HepG2 (cell line): ENCODE measurements around the gene HOXA5. TPM values are rescaled to one million over a fixed set of nuclear protein-coding genes. Genes with fewer than 3 reads are reported as not detected.

Experiments used
- ATAC-seq: fragments of 200-7000 bp; cut with Tn5 transposase; 3 replicates; pipeline ENCODE4 v1.9.1; 2020; ENCODE audit warnings: mild to moderate bottlenecking, moderate library complexity
- BruUV-seq: library from RNA; stranded (reverse); fragments of 400-500 nt; replicated peaks from 2 replicates; lab custom pipeline; 2021; lab: Mats Ljungman, UMichigan
- CTCF ChIA-PET: fragments of 300-600 bp; formaldehyde crosslinking; extraction: SDS; loops from one replicate; lab custom pipeline; 2021; ENCODE audit warnings: low total read pairs, inconsistent platforms, low intra/inter-chr PET ratio; lab: Yijun Ruan, JAX
- POLR2A ChIA-PET: fragments of 350-600 bp; sonication (Branson Sonifier 250); formaldehyde crosslinking; loops from one replicate; lab custom pipeline; 2020; ENCODE audit warnings: antibody characterized with exemption, inconsistent platforms; lab: Yijun Ruan, JAX
- DNase-seq: peaks from one replicate; pipeline ENCODE4 v3.0.0-alpha.2; 2015; ENCODE audit warnings: low spot score
- FAIRE-seq: peaks from 3 replicates; lab custom pipeline; 2011; peaks lifted over from hg19 to GRCh38; lab: Jason Lieb, UNC
- H2AFZ ChIP-seq: one replicate; pipeline ENCODE4 v1.6.1; 2011; ENCODE audit warnings: low read length, inconsistent platforms
- H3K27ac ChIP-seq: fragments of 300-600 bp; 3 replicates; pipeline ENCODE4 v1.8.0; 2011; ENCODE audit warnings: mixed run types, mild to moderate bottlenecking, mixed read lengths, low read length, inconsistent platforms; ENCODE audit not compliant: insufficient read depth; ENCODE audit errors: extremely low read length
- H3K27me3 ChIP-seq, 2 experiments: fragments of 200-600 bp in 1 of 2; 2 replicates in 1 of 2; 3 replicates in 1 of 2; pipeline versions ENCODE4 v1.6.0 to v1.8.0; 2011; ENCODE audit warnings: low read length in 2 of 2, mild to moderate bottlenecking in 2 of 2, moderate library complexity in 2 of 2, inconsistent platforms in 1 of 2; ENCODE audit not compliant: insufficient read depth in 2 of 2, control insufficient read depth in 1 of 2
- H3K36me3 ChIP-seq, 2 experiments: fragments of 200-600 bp in 1 of 2; replicated peaks in 1 of 2; 2 replicates in 1 of 2; 3 replicates in 1 of 2; pipeline versions ENCODE4 v1.5.1 to v1.8.0; 2011; ENCODE audit warnings: low read length in 2 of 2, inconsistent platforms in 1 of 2; ENCODE audit not compliant: insufficient read depth in 2 of 2, control insufficient read depth in 1 of 2
- H3K4me1 ChIP-seq: 2 replicates; pipeline ENCODE4 v1.5.1; 2012; ENCODE audit warnings: low read length, inconsistent platforms; ENCODE audit not compliant: insufficient read depth
- H3K4me2 ChIP-seq: 2 replicates; pipeline ENCODE4 v1.6.0; 2011; ENCODE audit warnings: low read depth, low read length, inconsistent platforms
- H3K4me3 ChIP-seq, 3 experiments: fragments of 200-600 bp in 1 of 3; sonication (generic), shearing (Covaris generic) in 1 of 3; replicated peaks in 1 of 3; 2 replicates each; pipeline ENCODE4 v1.5.1; 2011 to 2016; ENCODE audit warnings: low read length in 3 of 3, inconsistent platforms in 2 of 3, low read depth in 2 of 3, mild to moderate bottlenecking in 2 of 3, control low read depth in 1 of 3, mixed read lengths in 1 of 3; ENCODE audit not compliant: insufficient read depth in 1 of 3
- H3K79me2 ChIP-seq: one replicate; pipeline ENCODE4 v1.6.1; 2011; ENCODE audit warnings: low read length, inconsistent platforms; ENCODE audit not compliant: insufficient read depth
- H3K9ac ChIP-seq: 2 replicates; pipeline ENCODE4 v1.6.0; 2011; ENCODE audit warnings: mild to moderate bottlenecking, low read depth, low read length, inconsistent platforms; ENCODE audit not compliant: insufficient read depth
- H3K9me3 ChIP-seq: 2 replicates; pipeline ENCODE4 v1.5.1; 2012; ENCODE audit warnings: mild to moderate bottlenecking, low read length
- H4K20me1 ChIP-seq: 2 replicates; pipeline ENCODE4 v1.6.0; 2011; ENCODE audit warnings: inconsistent platforms, mild to moderate bottlenecking, low read length, moderate library complexity; ENCODE audit not compliant: insufficient read depth
- ARID2 ChIP-seq: sonication (generic); formaldehyde crosslinking; IDR thresholded peaks from 2 replicates; pipeline ENCODE4 v1.8.1; 2022; ENCODE audit warnings: mild to moderate bottlenecking, missing genetic modification reagents, borderline replicate concordance
- BHLHE40 ChIP-seq: IDR thresholded peaks from 2 replicates; pipeline ENCODE4 v1.6.1; 2011; ENCODE audit warnings: low read length, improper control_type of control experiment
- CREB1 ChIP-seq, 2 experiments: fragments of 450-650 bp in 1 of 2; IDR thresholded peaks; 2 replicates each; pipeline ENCODE4 v1.6.1; 2016 to 2017; ENCODE audit warnings: control low read depth in 1 of 2, mild to moderate bottlenecking in 1 of 2, missing compliant biosample characterization in 1 of 2, missing genetic modification characterization in 1 of 2
- PHF21A ChIP-seq: sonication (generic); formaldehyde crosslinking; IDR thresholded peaks from 2 replicates; pipeline ENCODE4 v1.5.0; 2020; ENCODE audit warnings: mild to moderate bottlenecking, missing genetic modification reagents
- RORA ChIP-seq: sonication (generic); formaldehyde crosslinking; IDR thresholded peaks from 2 replicates; pipeline ENCODE4 v1.5.0; 2020; ENCODE audit warnings: mild to moderate bottlenecking, missing genetic modification reagents, moderate library complexity
- THAP8 ChIP-seq: sonication (generic); formaldehyde crosslinking; IDR thresholded peaks from 2 replicates; pipeline ENCODE4 v1.5.1; 2020; ENCODE audit warnings: missing genetic modification reagents, mild to moderate bottlenecking, borderline replicate concordance
- XRCC5 ChIP-seq: fragments of 200-400 bp; formaldehyde crosslinking; optimal IDR thresholded peaks from 2 replicates; pipeline ENCODE3; 2017; ENCODE audit warnings: mild to moderate bottlenecking, low read length
- ZFP91 ChIP-seq: sonication (generic); formaldehyde crosslinking; IDR thresholded peaks from 2 replicates; pipeline ENCODE4 v1.9.0; 2022; ENCODE audit warnings: missing genetic modification reagents, mild to moderate bottlenecking, borderline replicate concordance
- ZNF546 ChIP-seq: sonication (generic); formaldehyde crosslinking; conservative IDR thresholded peaks from 2 replicates; pipeline ENCODE4 v1.8.1; 2023; ENCODE audit warnings: mild to moderate bottlenecking, missing genetic modification reagents
- ZNF557 ChIP-seq: sonication (generic); formaldehyde crosslinking; IDR thresholded peaks from 2 replicates; pipeline ENCODE4 v1.4.0; 2020; ENCODE audit warnings: missing genetic modification reagents
- ZNF777 ChIP-seq: sonication (generic); formaldehyde crosslinking; IDR thresholded peaks from 2 replicates; pipeline ENCODE4 v1.4.0; 2020; ENCODE audit warnings: missing genetic modification reagents
- ZNF841 ChIP-seq: sonication (generic); formaldehyde crosslinking; IDR thresholded peaks from 2 replicates; pipeline ENCODE4 v1.8.1; 2023; ENCODE audit warnings: missing genetic modification reagents, borderline replicate concordance
- WGBS: methylation state at CpG from one replicate; pipeline ENCODE4 v1.1.6; 2017; ENCODE audit warnings: low lambda C conversion rate; 5-methylcytosine and 5-hydroxymethylcytosine counted together
- in situ Hi-C: cut with HindIII; loops from 2 replicates; pipeline ENCODE4 v1.10.0; 2017; ENCODE audit warnings: low pct_unique_long_range_greater_than_20kb; ENCODE audit not compliant: extremely low pct_ligation_motif_present
- intact Hi-C: fragments of 100-400 bp; cut with micrococcal nuclease; formaldehyde crosslinking; loops from one replicate; pipeline ENCODE4 v1.10.0; 2022; ENCODE audit not compliant: unreplicated experiment
- polyA plus RNA-seq, 8 experiments: library from polyadenylated mRNA; depleted of rRNA in 3 of 8; stranded (reverse) in 7 of 8; unstranded in 1 of 8; fragments of >200 nt; fragmentation: Illumina TruSeq in 4 of 8; extraction: Trizol in 4 of 8; gene quantifications; 2 replicates each; pipeline versions ENCODE4 v1.2.1 to v1.2.3, GENCODE V29; 2011 to 2016; ENCODE audit warnings: low read depth in 4 of 8, missing spikeins in 1 of 8, mixed read lengths in 1 of 8; ENCODE audit not compliant: insufficient read depth in 1 of 8
- total RNA-seq, 5 experiments: library from RNA; depleted of rRNA; stranded (reverse); fragments of >200 nt; fragmentation: Illumina TruSeq; extraction: Trizol; gene quantifications; 2 replicates each; pipeline ENCODE4 v1.2.3, GENCODE V29; 2016; ENCODE audit warnings: low read depth in 1 of 5

Gene HOXA5
- total and polyA plus RNA-seq, 2 of the 13 experiments (the other 11 are each of a cell fraction or from before 2014, with no cell fraction given) = 3.2 to 3.6 TPM

GRCh38 chr7:27192546-27193334 is 49.3 kb upstream of the HOXA5 start:
- DNase-seq = no peak
- WGBS = 72% methylated on average over 40 of the region's 78 CpGs
- TF ChIP-seq XRCC5 = no peak
- peak; percentile 61 for TF ChIP-seq CREB1 (IDR thresholded peaks at IDR 0.05)
- TF ChIP-seq CREB1 (CRISPR knock-in tag; IDR thresholded peaks at IDR 0.05) = no peak
- peak; percentile 53; the same call in 1 of the 2 replicates for TF ChIP-seq ZNF777 (CRISPR knock-in tag)
- no peaks in the 10 kb centered on the region for H3K9me3 ChIP-seq
- in situ Hi-C loops = no loop called here
- H3K79me2 ChIP-seq = no peaks in the 10 kb centered on the region
- peak; percentile 48 for ATAC-seq
- ChIA-PET POLR2A (no interaction called here), CTCF (no interaction called here)
- FAIRE-seq = no peak
- intact Hi-C loops = loop anchor here (10.0 kb wide), 1 partner anchor 412 kb away; no protein-coding TSS in a partner anchor
- H3K27me3 ChIP-seq = peaks cover 12 to 68% of the 10 kb centered on the region in 2 experiments
- no peaks in the 10 kb centered on the region for H4K20me1 ChIP-seq
- no peak overlapping the region for H2AFZ ChIP-seq
- no peaks in the 10 kb centered on the region for H3K36me3 ChIP-seq
- peak overlapping the region; percentile 27; the same call in 1 of the 2 replicates for H3K4me2 ChIP-seq
- H3K9ac ChIP-seq = no peak overlapping the region
- H3K4me1 ChIP-seq = peaks cover 17% of the 10 kb centered on the region; the same call in 1 of the 2 replicates
- H3K27ac ChIP-seq = no peak overlapping the region
- no TSS peak for BruUV-seq
- peak overlapping the region; percentile 9 to 40 (median 16); a peak in 4 of 6 replicates for H3K4me3 ChIP-seq

GRCh38 chr7:27191833-27192545 is 48.5 kb upstream of the HOXA5 start:
- POLR2A ChIA-PET = interaction anchor here (0.6 kb wide), 1 partner anchor 35 kb away, joined by 3 read pairs; no protein-coding TSS in a partner anchor
- no peak overlapping the region for H2AFZ ChIP-seq
- FAIRE-seq (no peak), ATAC-seq (peak; percentile 29), DNase-seq (no peak)
- H3K4me1 ChIP-seq = peaks cover 18% of the 10 kb centered on the region; the same call in 1 of the 2 replicates
- no TSS peak for BruUV-seq
- peak overlapping the region in 2 of 3 experiments; percentile 9 to 40; a peak in 4 of 6 replicates for H3K4me3 ChIP-seq
- CTCF ChIA-PET = no interaction called here
- H3K4me2 ChIP-seq = peak overlapping the region; percentile 27; the same call in 1 of the 2 replicates
- H3K27me3 ChIP-seq = peaks cover 12 to 70% of the 10 kb centered on the region in 2 experiments
- no peaks in the 10 kb centered on the region for H3K9me3 ChIP-seq
- 69% methylated on average over 22 of the region's 42 CpGs for WGBS
- H4K20me1 ChIP-seq = no peaks in the 10 kb centered on the region
- no peak overlapping the region for H3K27ac ChIP-seq
- intact Hi-C loops (loop anchor here (10.0 kb wide), 1 partner anchor 413 kb away; no protein-coding TSS in a partner anchor), in situ Hi-C loops (no loop called here)
- no peaks in the 10 kb centered on the region for H3K79me2 ChIP-seq
- no peaks in the 10 kb centered on the region for H3K36me3 ChIP-seq
- no peak overlapping the region for H3K9ac ChIP-seq
- no peak for TF ChIP-seq ZNF546 (CRISPR knock-in tag)
- TF ChIP-seq ZFP91 = no peak
- TF ChIP-seq THAP8 (CRISPR knock-in tag) = no peak
- TF ChIP-seq PHF21A (CRISPR knock-in tag) = no peak
- no peak for TF ChIP-seq ZNF841 (CRISPR knock-in tag)
- no peak for TF ChIP-seq ZNF557 (CRISPR knock-in tag)
- TF ChIP-seq RORA (CRISPR knock-in tag) = no peak
- no peak for TF ChIP-seq BHLHE40
- no peak for TF ChIP-seq ARID2 (CRISPR knock-in tag)
